Mucosa of descending colon (tissue), 3 donors: ENCODE data around the gene GCNA. TPM values are rescaled to one million over a fixed set of nuclear protein-coding genes. Genes with fewer than 3 reads are reported as not detected.
"Not testable (repeated sequence)": the region's sequence is repeated elsewhere in the genome, so short reads cannot be mapped to it uniquely, and the experiment has no call there.

Experiments used
- ATAC-seq: fragments of 200-7000 bp; cut with Tn5 transposase; one replicate; pipeline ENCODE4 v1.9.1; 2020; ENCODE audit warnings: mild to moderate bottlenecking, moderate library complexity
- DNase-seq, 3 donors: peaks; one replicate each; pipeline ENCODE4 v3.0.0-alpha.2; 2020
- H3K36me3 ChIP-seq: fragments of 200-600 bp; one replicate; pipeline ENCODE4 v1.8.0; 2021; ENCODE audit warnings: low read depth, mild to moderate bottlenecking
- H3K4me1 ChIP-seq: fragments of 200-600 bp; one replicate; pipeline ENCODE4 v1.8.0; 2021; ENCODE audit warnings: low read depth, mild to moderate bottlenecking
- H3K4me3 ChIP-seq: fragments of 200-600 bp; one replicate; pipeline ENCODE4 v1.8.0; 2021; ENCODE audit warnings: mild to moderate bottlenecking
- H3K9me3 ChIP-seq: fragments of 200-600 bp; one replicate; pipeline ENCODE4 v1.8.0; 2021; ENCODE audit warnings: mild to moderate bottlenecking
- CTCF ChIP-seq: fragments of 200-600 bp; IDR thresholded peaks from one replicate; pipeline ENCODE4 v1.8.0; 2022; ENCODE audit warnings: antibody characterized with exemption, mild to moderate bottlenecking
- intact Hi-C, 2 donors: fragments of 100-400 bp; cut with DNase I in 1 of 2; cut with micrococcal nuclease in 1 of 2; formaldehyde crosslinking; loops; one replicate each; pipeline versions ENCODE4 v1.11.0 to v1.11.1; 2022; cut with DNase I, micrococcal nuclease
- total RNA-seq, 3 donors: library from RNA; stranded (reverse); fragmentation: NEBNext Ultra II Directional in 2 of 3; extraction: Animal tissue kit (Norgen Biotek cat#: 25700) in 2 of 3; gene quantifications; one replicate each; pipeline versions ENCODE4 v1.2.1 to v1.2.4, GENCODE V29; 2021 to 2023
- donor health status: DM: no; HTN: no; CAD: no; lungs with moderate emphysema.
- donor health status: DM: no; HTN: no; CAD: no.
- donor health status: DM: no; HTN: yes; CAD: no.

GCNA gene
- total RNA-seq, 3 donors from 2014 or later, result 1.2 to 2.0 (median 1.5) TPM

- no peak for TF ChIP-seq CTCF
- ATAC-seq, result no peak
- intact Hi-C loops, result loop anchor here in 1 of 2 donors (10.0 kb wide), 1 partner anchor 175 kb away; no protein-coding TSS in a partner anchor
- no peak for DNase-seq
- Histone ChIP-seq H3K4me1 (no peaks in the 10 kb centered on the region), H3K36me3 (no peaks in the 10 kb centered on the region), H3K4me3 (no peak overlapping the region), H3K9me3 (no peaks in the 10 kb centered on the region)
Measured at GRCh38 chrX:71579990-71580380, 1.7 kb downstream of the GCNA start.

GRCh38 chrX:71581210-71581609, 3.0 kb downstream of the GCNA start:
- no peak for TF ChIP-seq CTCF
- intact Hi-C loops, result no loop called here
- DNase-seq, result no peak
- ATAC-seq, result no peak
- Histone ChIP-seq H3K4me3 (no peak overlapping the region), H3K36me3 (no peaks in the 10 kb centered on the region), H3K9me3 (no peaks in the 10 kb centered on the region), H3K4me1 (no peaks in the 10 kb centered on the region)

- ATAC-seq, result peak; percentile 98
- H3K4me3 ChIP-seq, result no peak overlapping the region
- DNase-seq, result peak in 1 of 3 donors; percentile 21
- intact Hi-C loops, result no loop called here
- TF ChIP-seq CTCF, result no peak
- no peaks in the 10 kb centered on the region for H3K4me1 ChIP-seq
- H3K9me3 ChIP-seq, result no peaks in the 10 kb centered on the region
- H3K36me3 ChIP-seq, result no peaks in the 10 kb centered on the region
Measured at GRCh38 chrX:71586929-71587328, 8.7 kb downstream of the GCNA start.

- H3K36me3 ChIP-seq, intact Hi-C loops, DNase-seq, H3K4me3 ChIP-seq, ATAC-seq, H3K9me3 ChIP-seq, H3K4me1 ChIP-seq: not testable (repeated sequence)
Measured at GRCh38 chrX:71593210-71593609, 15.0 kb downstream of the GCNA start.

- intact Hi-C loops, result no loop called here
- TF ChIP-seq CTCF, result no peak
- ATAC-seq (no peak), DNase-seq (no peak)
- Histone ChIP-seq H3K9me3 (no peaks in the 10 kb centered on the region), H3K4me3 (no peak overlapping the region), H3K4me1 (no peaks in the 10 kb centered on the region), H3K36me3 (no peaks in the 10 kb centered on the region)
Measured at GRCh38 chrX:71599965-71600364, 21.7 kb downstream of the GCNA start.

- ATAC-seq, result no peak
- no peaks in the 10 kb centered on the region for H3K9me3 ChIP-seq
- H3K4me1 ChIP-seq, result no peaks in the 10 kb centered on the region
- intact Hi-C loops, result no loop called here
- no peaks in the 10 kb centered on the region for H3K36me3 ChIP-seq
- no peak for TF ChIP-seq CTCF
- H3K4me3 ChIP-seq, result no peak overlapping the region
- no peak for DNase-seq
Measured at GRCh38 chrX:71603618-71604017, 25.4 kb downstream of the GCNA start.
